HEK293 (cell line): ENCODE measurements around the gene SLF2.

ENCODE experiments used
- SP3 ChIP-seq: fragments of 450-650 bp; formaldehyde crosslinking; IDR thresholded peaks from 2 replicates; pipeline ENCODE4 v1.5.1; 2016; ENCODE audit warnings: missing biosample characterization, missing genetic modification characterization
- ZNF18 ChIP-seq: fragments of 450-650 bp; formaldehyde crosslinking; IDR thresholded peaks from 2 replicates; pipeline ENCODE4 v1.5.1; 2016; ENCODE audit warnings: missing biosample characterization, missing genetic modification characterization
- ZSCAN23 ChIP-seq: fragments of 450-650 bp; formaldehyde crosslinking; IDR thresholded peaks from 2 replicates; pipeline ENCODE4 v1.5.1; 2016; ENCODE audit warnings: missing biosample characterization, missing genetic modification characterization

Gene SLF2

GRCh38 chr10:101014230-101014884 lies 101.6 kb downstream of the SLF2 start (continued):
- TF ChIP-seq ZNF18 (tag by site-specific recombination) (no peak), SP3 (peak; percentile 33; the same call in 1 of the 2 replicates), ZSCAN23 (0 out of 2 replicates have a peak, but pooled peaks have one; percentile 35)
- TF ChIP-seq, all 188 proteins: peak for 30
